ENCODE results near the gene NUPR1. TPM values are rescaled to one million over a fixed set of nuclear protein-coding genes. Genes with fewer than 3 reads are reported as not detected.
"Not testable (repeated sequence)": the region's sequence is repeated elsewhere in the genome, so short reads cannot be mapped to it uniquely, and the experiment has no call there.

The NUPR1 gene, protein sequence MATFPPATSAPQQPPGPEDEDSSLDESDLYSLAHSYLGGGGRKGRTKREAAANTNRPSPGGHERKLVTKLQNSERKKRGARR
- 2.7 and 8.2 TPM in 2 replicates for total RNA-seq (2014; rRNA removed; shearing (Covaris generic))
- 2.2 and 3.5 TPM in 2 replicates for polyA plus RNA-seq (2015; cell fraction: cytosol; rRNA removed)
- 0.54 and 1.3 TPM in 2 replicates for polyA plus RNA-seq (2015; cell fraction: nucleus; rRNA removed)

- peak; percentile 67 for DNase-seq (ENCODE audit: low read depth)
Measured at GRCh38 chr16:28538733-28539596, at the start of gene NUPR1. Gene NUPR1 (minus strand): TSS chr16:28538974. CDS start chr16:28538907, 67 bp downstream.

DNA sequence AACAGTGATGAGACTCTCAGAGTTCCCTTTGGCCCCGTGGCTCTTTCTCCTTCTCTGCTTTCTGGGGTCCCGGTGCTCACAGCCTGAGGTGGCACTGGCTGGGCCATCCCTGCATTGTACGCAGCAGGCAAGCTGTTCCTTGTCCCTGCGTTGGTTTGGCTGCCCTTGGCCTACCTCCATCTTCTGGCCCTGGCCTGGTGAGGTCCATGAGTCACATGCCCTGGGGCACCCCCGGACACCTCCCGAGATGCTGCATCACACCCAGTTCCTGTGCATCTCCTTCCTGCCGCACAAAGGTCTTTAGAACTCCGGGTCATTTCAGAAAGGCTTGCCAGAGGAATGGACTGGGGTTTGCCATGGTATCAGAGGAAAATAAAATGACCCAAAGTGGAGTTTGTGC is 48.6 kb upstream of the NUPR1 start:
- DNase-seq (ENCODE audit: low read depth): peak; percentile 15

- DNase-seq (ENCODE audit: low read depth): no peak
Measured at GRCh38 chr16:28586466-28586865, 47.7 kb upstream of the NUPR1 start.

- DNase-seq (ENCODE audit: low read depth): no peak
Measured at GRCh38 chr16:28585674-28586073, 46.9 kb upstream of the NUPR1 start.

GRCh38 chr16:28580726-28581315 is 42.0 kb upstream of the NUPR1 start:
- DNase-seq (ENCODE audit: low read depth): no peak

DNA sequence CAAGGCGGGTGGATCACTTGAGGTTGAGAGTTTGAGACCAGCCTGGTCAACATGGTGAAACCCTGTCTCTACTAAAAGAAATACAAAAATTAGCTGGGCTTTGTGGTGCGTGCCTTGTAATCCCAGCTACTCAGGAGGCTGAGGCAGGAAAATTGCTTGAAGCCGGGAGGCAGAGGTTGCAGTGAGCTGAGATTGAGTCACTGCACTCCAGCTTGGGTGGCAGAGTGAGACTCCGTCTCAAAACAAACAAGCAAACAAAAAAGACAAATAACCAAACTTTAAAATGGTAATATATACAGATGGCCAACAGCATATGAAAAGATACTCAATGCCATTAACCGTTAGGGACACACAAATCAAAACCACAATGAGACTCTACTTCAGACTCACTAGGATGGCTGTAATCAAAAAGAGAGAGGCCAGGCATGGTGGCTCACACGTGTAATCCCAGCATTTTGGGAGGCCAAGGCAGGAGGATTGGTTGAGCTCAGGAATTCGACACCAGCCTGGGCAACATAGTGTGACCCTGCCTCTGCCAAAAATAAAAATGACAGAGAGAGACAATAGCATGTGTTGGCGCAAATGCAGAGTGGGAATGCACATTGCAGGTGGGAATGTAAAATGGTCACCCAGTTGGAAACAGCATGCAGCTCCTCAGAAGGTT is 36.8 kb upstream of the NUPR1 start:
- no peak for DNase-seq (ENCODE audit: low read depth)

DNA sequence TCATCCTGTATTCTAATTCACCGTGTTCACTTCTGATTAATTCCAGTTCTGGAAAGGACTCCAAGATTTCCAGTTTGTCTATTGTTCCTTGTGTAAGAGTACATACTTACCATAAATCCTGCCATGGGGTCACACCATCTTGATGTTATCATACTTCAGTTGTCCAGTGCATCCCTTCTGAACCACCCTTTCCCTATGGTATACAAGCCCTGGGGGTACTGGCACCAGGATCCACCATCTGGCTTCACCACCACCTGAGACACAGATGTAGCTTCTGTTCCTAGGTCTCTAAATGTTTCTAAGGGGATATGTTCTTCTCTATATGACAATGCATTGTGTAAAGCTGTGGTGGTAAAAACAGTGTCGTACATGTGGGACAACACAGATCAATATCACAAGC is 36.2 kb upstream of the NUPR1 start:
- no peak for DNase-seq (ENCODE audit: low read depth)

GRCh38 chr16:28573738-28574718 is 35.3 kb upstream of the NUPR1 start:
- no peak for DNase-seq (ENCODE audit: low read depth)

GRCh38 chr16:28572696-28573510 is 34.1 kb upstream of the NUPR1 start:
- DNase-seq (ENCODE audit: low read depth): no peak

DNA sequence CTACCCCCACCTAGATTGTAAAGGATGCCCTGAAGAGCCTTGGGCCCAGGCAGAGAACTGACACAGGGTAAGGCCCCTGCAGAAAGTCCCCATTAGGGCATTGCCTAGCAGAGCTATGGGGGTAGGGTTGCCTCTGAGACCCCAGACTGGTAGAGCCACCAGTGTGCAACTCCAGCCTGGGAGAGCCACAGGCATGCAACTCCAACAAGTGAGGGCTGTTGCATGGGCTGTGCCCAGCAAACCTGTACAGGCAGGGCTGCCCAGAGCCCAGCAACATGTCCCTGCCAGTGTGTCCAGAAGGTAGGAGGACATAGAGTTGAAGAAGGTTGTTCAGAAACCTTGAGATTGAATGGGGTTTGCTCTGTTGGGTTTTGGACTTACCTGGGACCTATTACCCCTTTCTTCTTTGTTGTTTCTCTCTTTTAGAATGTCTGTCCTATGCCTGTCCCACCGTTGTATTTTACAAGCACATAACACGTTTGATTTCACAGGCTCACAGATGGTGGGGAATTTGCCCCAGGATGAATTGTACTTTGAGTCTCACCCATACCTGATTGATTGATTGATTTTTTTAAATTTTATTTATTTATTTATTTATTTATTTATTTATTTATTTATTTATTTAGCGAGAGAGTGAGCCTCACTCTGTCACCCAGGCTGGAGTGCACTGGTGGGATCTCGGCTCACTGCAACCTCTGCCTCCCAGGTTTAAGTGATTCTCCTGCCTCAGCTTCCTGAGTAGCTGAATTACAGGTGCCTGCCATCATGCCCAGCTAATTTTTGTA is 31.4 kb upstream of the NUPR1 start:
- no peak for DNase-seq (ENCODE audit: low read depth)

GRCh38 chr16:28569021-28569420 is 30.2 kb upstream of the NUPR1 start:
- no peak for DNase-seq (ENCODE audit: low read depth)

- no peak for DNase-seq (ENCODE audit: low read depth)
Measured at GRCh38 chr16:28567292-28567691, 28.5 kb upstream of the NUPR1 start.

DNA sequence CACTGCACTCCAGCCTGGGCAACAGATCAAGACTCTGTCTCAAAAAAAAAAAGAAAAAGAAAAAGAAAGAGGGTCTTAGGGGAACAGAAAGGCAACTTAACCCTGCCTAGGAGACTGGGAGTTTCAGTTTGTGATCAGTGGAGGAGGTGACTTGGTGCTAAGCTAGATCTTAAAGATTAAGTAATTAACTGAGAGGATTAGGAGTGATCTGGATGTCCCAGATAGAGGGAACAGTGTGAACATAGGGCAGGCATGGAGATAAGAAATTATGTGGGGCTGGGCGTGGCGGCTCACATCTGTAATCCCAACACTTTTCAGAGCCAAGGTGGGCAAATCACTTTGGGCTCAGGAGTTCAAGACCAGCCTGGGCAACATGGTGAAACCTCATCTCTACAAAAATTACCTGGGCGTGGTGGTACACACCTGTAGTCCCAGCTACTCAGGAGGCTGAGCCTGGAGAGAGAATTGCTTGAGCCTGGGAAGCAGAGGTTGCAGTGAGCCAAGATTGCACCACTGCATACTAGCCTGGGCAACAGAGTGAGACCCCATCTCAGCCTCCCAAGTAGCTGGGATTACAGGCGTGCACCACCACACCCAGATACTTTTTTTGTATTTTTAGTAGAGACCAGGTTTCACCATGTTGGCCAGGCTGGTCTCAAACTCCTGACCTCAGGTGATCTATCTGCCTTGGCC is 27.6 kb upstream of the NUPR1 start:
- DNase-seq (ENCODE audit: low read depth): not testable (repeated sequence)

GRCh38 chr16:28563218-28563617 is 24.4 kb upstream of the NUPR1 start:
- DNase-seq (ENCODE audit: low read depth): no peak

GRCh38 chr16:28562199-28562598 is 23.4 kb upstream of the NUPR1 start:
- no peak for DNase-seq (ENCODE audit: low read depth)

GRCh38 chr16:28561557-28562187 is 22.9 kb upstream of the NUPR1 start:
- DNase-seq (ENCODE audit: low read depth): no peak

DNA sequence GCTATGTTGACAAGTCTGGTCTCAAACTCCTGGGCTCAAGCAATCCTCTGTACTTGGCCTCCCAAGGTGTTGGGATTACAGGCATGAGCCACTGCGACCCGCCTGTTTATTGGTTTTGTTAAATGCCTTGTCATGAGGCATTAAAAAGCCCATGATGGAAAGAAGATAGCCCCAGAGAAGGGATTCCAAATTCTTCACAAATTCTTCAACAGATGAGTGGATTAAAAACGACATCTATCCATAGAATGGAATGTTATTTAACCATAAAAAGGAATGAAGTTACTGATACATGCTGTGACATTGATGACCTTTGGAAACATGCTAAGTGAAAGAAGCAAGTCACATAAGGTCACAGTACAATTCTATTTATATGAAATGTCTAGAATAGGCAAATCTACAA is 19.7 kb upstream of the NUPR1 start:
- no peak for DNase-seq (ENCODE audit: low read depth)

DNA sequence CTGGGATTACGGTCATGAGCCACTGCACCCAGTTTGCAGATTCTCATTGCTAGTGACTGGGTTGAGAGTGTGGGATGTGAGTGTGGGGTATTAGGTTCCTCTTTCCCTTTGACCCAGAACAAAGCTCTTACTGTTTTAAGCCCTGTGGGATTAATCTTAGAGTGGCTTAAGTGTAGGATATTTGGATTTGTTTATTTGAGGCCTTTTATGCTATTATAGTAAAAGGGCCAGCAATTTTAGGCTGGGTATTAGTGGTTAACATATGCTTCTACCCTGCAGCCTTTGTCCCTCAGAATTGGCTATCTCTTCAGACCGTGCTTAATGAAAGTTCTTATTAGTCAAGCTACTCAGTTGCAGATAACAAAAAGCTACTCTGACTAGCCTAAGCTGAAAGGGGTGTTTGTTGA is 18.1 kb upstream of the NUPR1 start:
- no peak for DNase-seq (ENCODE audit: low read depth)
